Neuronal stem cell (in vitro differentiated cells): ENCODE results near the gene DUOXA2.
A peak's percentile ranks its signal among the peaks of the same experiment; 100 is the strongest.

ENCODE experiments used
- DNase-seq: peaks from one replicate; pipeline ENCODE4 v3.0.0-alpha.2; 2013; ENCODE audit warnings: low spot score
- H2AFZ ChIP-seq: one replicate; pipeline ENCODE4 v1.6.1; 2013; ENCODE audit warnings: mild to moderate bottlenecking, low read length, inconsistent platforms
- H2AK5ac ChIP-seq: 2 replicates; pipeline ENCODE4 v1.6.1; 2013; ENCODE audit warnings: low read depth, mild to moderate bottlenecking, inconsistent platforms, low read length, moderate library complexity, mixed read lengths
- H2BK120ac ChIP-seq: 2 replicates; pipeline ENCODE4 v1.6.1; 2013; ENCODE audit warnings: low read depth, mild to moderate bottlenecking, inconsistent platforms, low read length, moderate library complexity, mixed read lengths
- H2BK12ac ChIP-seq: one replicate; pipeline ENCODE4 v1.6.1; 2013; ENCODE audit warnings: low read length, inconsistent platforms
- H2BK15ac ChIP-seq: 2 replicates; pipeline ENCODE4 v1.6.1; 2013; ENCODE audit warnings: mild to moderate bottlenecking, low read length, inconsistent platforms, mixed read lengths
- H2BK5ac ChIP-seq: one replicate; pipeline ENCODE4 v1.6.1; 2013; ENCODE audit warnings: inconsistent platforms, mild to moderate bottlenecking, low read length, moderate library complexity
- H3K14ac ChIP-seq: one replicate; pipeline ENCODE4 v1.6.1; 2013; ENCODE audit warnings: low read length, inconsistent platforms
- H3K18ac ChIP-seq: 2 replicates; pipeline ENCODE4 v1.6.1; 2013; ENCODE audit warnings: low read length, inconsistent platforms
- H3K23ac ChIP-seq: 2 replicates; pipeline ENCODE4 v1.6.1; 2013; ENCODE audit warnings: low read depth, mild to moderate bottlenecking, mixed read lengths, low read length, inconsistent platforms; ENCODE audit not compliant: poor library complexity
- H3K27ac ChIP-seq: replicated peaks from 3 replicates; pipeline ENCODE4 v1.5.1; 2013; ENCODE audit warnings: low read length, inconsistent platforms
- H3K27me3 ChIP-seq, 3 experiments: 2 replicates each; pipeline ENCODE4 v1.6.1; 2013; ENCODE audit warnings: low read length in 3 of 3, mild to moderate bottlenecking in 2 of 3, inconsistent platforms in 1 of 3, low read depth in 1 of 3, mixed read lengths in 1 of 3, moderate library complexity in 1 of 3; ENCODE audit not compliant: control insufficient read depth in 3 of 3, insufficient read depth in 3 of 3
- H3K36me3 ChIP-seq, 2 donors: replicated peaks in 1 of 2; 2 replicates each; pipeline ENCODE4 v1.6.1; 2013; ENCODE audit warnings: low read length in 2 of 2; ENCODE audit not compliant: control insufficient read depth in 2 of 2, insufficient read depth in 2 of 2
- H3K4ac ChIP-seq: 2 replicates; pipeline ENCODE4 v1.6.1; 2013; ENCODE audit warnings: inconsistent platforms, mild to moderate bottlenecking, low read length, moderate library complexity
- H3K4me1 ChIP-seq, 2 donors: 1 replicate in 1 of 2; 2 replicates in 1 of 2; pipeline ENCODE4 v1.6.1; 2013; ENCODE audit warnings: low read length in 2 of 2, low read depth in 1 of 2; ENCODE audit not compliant: control insufficient read depth in 2 of 2, insufficient read depth in 1 of 2
- H3K4me2 ChIP-seq: one replicate; pipeline ENCODE4 v1.6.1; 2013; ENCODE audit warnings: mild to moderate bottlenecking, low read length, inconsistent platforms; ENCODE audit not compliant: insufficient read depth, poor library complexity, severe bottlenecking
- H3K4me3 ChIP-seq, 2 donors: 2 replicates each; pipeline ENCODE4 v1.5.1; 2013; ENCODE audit warnings: low read length in 2 of 2, mild to moderate bottlenecking in 2 of 2, inconsistent platforms in 1 of 2, moderate library complexity in 1 of 2
- H3K79me1 ChIP-seq: one replicate; pipeline ENCODE4 v1.6.1; 2013; ENCODE audit warnings: low read depth, mild to moderate bottlenecking, inconsistent platforms, low read length, moderate library complexity
- H3K9ac ChIP-seq: one replicate; pipeline ENCODE4 v1.6.1; 2013; ENCODE audit warnings: mild to moderate bottlenecking, low read depth, low read length, inconsistent platforms; ENCODE audit not compliant: poor library complexity
- H3K9me3 ChIP-seq, 2 donors: replicated peaks in 1 of 2; 2 replicates each; pipeline versions ENCODE3 to v1.6.1; 2013; ENCODE audit warnings: low read length in 2 of 2, mild to moderate bottlenecking in 2 of 2, inconsistent platforms in 1 of 2, low read depth in 1 of 2, mixed read lengths in 1 of 2, moderate library complexity in 1 of 2; ENCODE audit not compliant: control insufficient read depth in 2 of 2, insufficient read depth in 1 of 2
- H4K8ac ChIP-seq: one replicate; pipeline ENCODE4 v1.6.1; 2013; ENCODE audit warnings: low read depth, mild to moderate bottlenecking, inconsistent platforms, low read length, moderate library complexity
- H4K91ac ChIP-seq: one replicate; pipeline ENCODE4 v1.6.1; 2013; ENCODE audit warnings: low read length, low read depth, mild to moderate bottlenecking, inconsistent platforms; ENCODE audit not compliant: poor library complexity
- WGBS, 2 donors: extraction: QIAGEN DNeasy Blood & Tissue Kit; methylation state at CpG; one replicate each; pipeline ENCODE4 v1.1.7; 2013; ENCODE audit warnings: missing lambda C conversion rate in 2 of 2, mixed read lengths in 1 of 2; ENCODE audit not compliant: insufficient read length in 2 of 2, insufficient replicate concordance in 1 of 2; ENCODE audit errors: extremely low coverage in 2 of 2; 5-methylcytosine and 5-hydroxymethylcytosine counted together

DUOXA2 gene

DNA sequence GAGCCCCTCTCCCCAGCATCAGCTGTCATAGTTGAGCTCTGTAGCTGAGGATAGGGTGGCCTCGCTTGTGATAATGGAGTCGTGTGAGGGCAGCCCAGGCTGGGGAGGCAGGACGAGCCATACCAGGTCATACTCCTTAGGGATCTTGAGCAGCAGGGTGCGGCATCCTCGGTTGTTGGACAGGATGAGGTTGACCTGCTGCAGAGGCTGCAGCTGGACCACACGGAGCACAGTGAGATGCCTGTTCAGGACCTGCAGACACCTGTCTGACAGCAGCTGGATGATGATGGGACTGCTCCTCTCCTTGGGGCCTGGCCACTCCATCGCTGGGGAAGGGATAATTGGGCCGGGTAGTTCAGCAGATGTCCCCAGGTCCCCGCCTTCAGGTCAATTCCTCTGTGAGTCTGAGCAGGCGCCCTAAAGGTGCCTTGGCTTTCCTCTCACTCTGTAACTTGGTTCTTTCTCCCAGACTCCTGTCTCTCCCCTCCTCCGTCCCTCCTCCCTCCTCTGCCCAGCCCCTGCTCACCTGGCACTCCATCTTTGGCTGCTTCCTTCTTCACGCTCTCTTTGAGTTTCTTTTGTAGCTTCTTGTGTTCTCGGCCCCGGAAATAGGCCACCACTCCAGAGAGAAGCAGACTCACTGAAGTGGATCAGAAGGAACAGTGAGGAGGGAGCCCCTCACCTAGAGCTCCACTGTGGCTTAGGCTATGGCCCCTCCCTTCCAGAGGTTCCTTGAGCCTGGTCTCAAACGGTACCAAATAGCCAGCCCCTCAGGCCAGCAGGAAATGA, 7.9 kb upstream of the DUOXA2 start:
- H2AFZ ChIP-seq: no peak overlapping the region
- no peak overlapping the region for H2BK120ac ChIP-seq
- H3K4ac ChIP-seq: no peak overlapping the region
- H3K27ac ChIP-seq: no peak overlapping the region
- no peaks in the 10 kb centered on the region for H3K79me1 ChIP-seq
- H2BK12ac ChIP-seq: peak overlapping the region; percentile 35
- peaks cover 2 to 6% of the 10 kb centered on the region in 2 donors for H3K4me1 ChIP-seq
- H3K18ac ChIP-seq: peak overlapping the region; percentile 65
- no peak overlapping the region for H4K8ac ChIP-seq
- peaks cover 0 to 3% of the 10 kb centered on the region in 2 donors for H3K9me3 ChIP-seq
- H2BK15ac ChIP-seq: no peak overlapping the region
- peak overlapping the region; percentile 6 for H3K14ac ChIP-seq
- WGBS, 2 donors: no CpG with 5 or more reads among the region's 15 CpGs
- H3K4me2 ChIP-seq: no peak overlapping the region
- DNase-seq: no peak
- no peak overlapping the region for H3K4me3 ChIP-seq
- H3K23ac ChIP-seq: no peak overlapping the region
- H3K36me3 ChIP-seq: no peaks in the 10 kb centered on the region
- H2BK5ac ChIP-seq: no peak overlapping the region
- no peak overlapping the region for H3K9ac ChIP-seq
- peaks cover 8 to 77% (median 21%) of the 10 kb centered on the region in 3 experiments for H3K27me3 ChIP-seq
- H2AK5ac ChIP-seq: peak overlapping the region; percentile 41
- no peak overlapping the region for H4K91ac ChIP-seq

GRCh38 chr15:45107941-45108630, 6.0 kb upstream of the DUOXA2 start:
- DNase-seq: no peak
- Histone ChIP-seq H4K8ac (no peak overlapping the region), H3K23ac (no peak overlapping the region), H3K4me2 (no peak overlapping the region), H3K36me3 (no peaks in the 10 kb centered on the region), H2BK120ac (no peak overlapping the region), H3K4me1 (peaks cover 0 to 10% of the 10 kb centered on the region in 2 donors), H3K4ac (peak overlapping the region; percentile 55), H2AFZ (no peak overlapping the region), H3K9ac (no peak overlapping the region), H2BK15ac (no peak overlapping the region), H3K27me3 (peaks cover 24 to 86% (median 40%) of the 10 kb centered on the region in 3 experiments), H3K4me3 (no peak overlapping the region), H2AK5ac (peak overlapping the region; percentile 94), H3K14ac (no peak overlapping the region), H2BK12ac (no peak overlapping the region), H3K18ac (peak overlapping the region; percentile 5), H3K79me1 (no peaks in the 10 kb centered on the region), H4K91ac (no peak overlapping the region), H2BK5ac (peak overlapping the region; percentile 29), H3K27ac (no peak overlapping the region), H3K9me3 (peaks cover 0 to 5% of the 10 kb centered on the region in 2 donors)
- WGBS, 2 donors: no CpG with 5 or more reads among the region's 10 CpGs

DNA sequence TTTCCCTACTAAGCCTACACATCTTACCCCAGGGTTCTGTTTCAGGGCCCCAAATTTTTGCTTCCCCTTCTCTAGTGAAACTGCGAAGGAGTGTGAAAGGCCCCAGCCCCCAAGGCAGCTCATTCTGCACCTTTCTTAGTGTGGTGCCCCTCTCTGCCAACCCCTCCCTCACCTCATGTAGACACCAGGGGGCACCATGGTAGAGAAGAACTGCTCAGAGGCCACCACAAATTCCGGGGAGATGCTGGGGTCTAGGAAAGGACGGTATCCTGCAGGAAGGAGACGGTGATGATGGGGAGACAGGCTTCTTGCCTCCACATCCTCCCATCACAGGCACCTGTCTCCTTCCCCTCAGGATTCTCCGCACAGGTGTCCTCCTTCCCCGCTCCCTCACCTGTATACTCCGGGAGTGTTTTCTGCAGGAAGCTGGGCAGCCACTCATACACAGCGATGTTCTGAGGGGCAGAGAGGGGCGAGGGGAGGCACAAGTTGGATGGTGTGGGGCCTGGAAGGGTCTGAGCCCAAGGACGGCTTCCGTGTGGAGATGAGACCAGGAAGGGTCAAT, 3.8 kb upstream of the DUOXA2 start:
- peaks cover 0 to 5% of the 10 kb centered on the region in 2 donors for H3K9me3 ChIP-seq
- H4K8ac ChIP-seq: no peak overlapping the region
- H2BK12ac ChIP-seq: no peak overlapping the region
- H3K4me2 ChIP-seq: no peak overlapping the region
- no peak overlapping the region for H3K9ac ChIP-seq
- whole genome bisulfite sequencing, 2 donors: no CpG with 5 or more reads among the region's 11 CpGs
- H2BK5ac ChIP-seq: no peak overlapping the region
- no peaks in the 10 kb centered on the region for H3K36me3 ChIP-seq
- no peak for DNase-seq
- H3K4ac ChIP-seq: no peak overlapping the region
- H3K27ac ChIP-seq: no peak overlapping the region
- peaks cover 0 to 14% of the 10 kb centered on the region in 2 donors for H3K4me1 ChIP-seq
- H4K91ac ChIP-seq: no peak overlapping the region
- H3K23ac ChIP-seq: no peak overlapping the region
- no peaks in the 10 kb centered on the region for H3K79me1 ChIP-seq
- H3K27me3 ChIP-seq: peaks cover 46 to 89% (median 62%) of the 10 kb centered on the region in 3 experiments
- no peak overlapping the region for H3K14ac ChIP-seq
- H3K18ac ChIP-seq: no peak overlapping the region
- no peak overlapping the region for H2AK5ac ChIP-seq
- no peak overlapping the region for H3K4me3 ChIP-seq
- no peak overlapping the region for H2BK120ac ChIP-seq
- H2BK15ac ChIP-seq: no peak overlapping the region
- H2AFZ ChIP-seq: no peak overlapping the region
